ENCODE results near the gene TRAPPC5.

The TRAPPC5 gene

GRCh38 chr19:7670150-7670783, 10.4 kb upstream of the TRAPPC5 start:
- H3K4me3 ChIP-seq (ENCODE audit: low read depth, low read length), result no peak overlapping the region
- no peak for DNase-seq
- peaks cover 59% of the 10 kb centered on the region for H3K27me3 ChIP-seq
- no peaks in the 10 kb centered on the region for H3K4me1 ChIP-seq
- H3K9me3 ChIP-seq, result no peaks in the 10 kb centered on the region
- no peaks in the 10 kb centered on the region for H3K36me3 ChIP-seq
- TF ChIP-seq, protein P1, sequence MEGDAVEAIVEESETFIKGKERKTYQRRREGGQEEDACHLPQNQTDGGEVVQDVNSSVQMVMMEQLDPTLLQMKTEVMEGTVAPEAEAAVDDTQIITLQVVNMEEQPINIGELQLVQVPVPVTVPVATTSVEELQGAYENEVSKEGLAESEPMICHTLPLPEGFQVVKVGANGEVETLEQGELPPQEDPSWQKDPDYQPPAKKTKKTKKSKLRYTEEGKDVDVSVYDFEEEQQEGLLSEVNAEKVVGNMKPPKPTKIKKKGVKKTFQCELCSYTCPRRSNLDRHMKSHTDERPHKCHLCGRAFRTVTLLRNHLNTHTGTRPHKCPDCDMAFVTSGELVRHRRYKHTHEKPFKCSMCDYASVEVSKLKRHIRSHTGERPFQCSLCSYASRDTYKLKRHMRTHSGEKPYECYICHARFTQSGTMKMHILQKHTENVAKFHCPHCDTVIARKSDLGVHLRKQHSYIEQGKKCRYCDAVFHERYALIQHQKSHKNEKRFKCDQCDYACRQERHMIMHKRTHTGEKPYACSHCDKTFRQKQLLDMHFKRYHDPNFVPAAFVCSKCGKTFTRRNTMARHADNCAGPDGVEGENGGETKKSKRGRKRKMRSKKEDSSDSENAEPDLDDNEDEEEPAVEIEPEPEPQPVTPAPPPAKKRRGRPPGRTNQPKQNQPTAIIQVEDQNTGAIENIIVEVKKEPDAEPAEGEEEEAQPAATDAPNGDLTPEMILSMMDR (IDR thresholded peaks at IDR 0.05; ENCODE audit: low read depth, low read length), result no peak

DNA sequence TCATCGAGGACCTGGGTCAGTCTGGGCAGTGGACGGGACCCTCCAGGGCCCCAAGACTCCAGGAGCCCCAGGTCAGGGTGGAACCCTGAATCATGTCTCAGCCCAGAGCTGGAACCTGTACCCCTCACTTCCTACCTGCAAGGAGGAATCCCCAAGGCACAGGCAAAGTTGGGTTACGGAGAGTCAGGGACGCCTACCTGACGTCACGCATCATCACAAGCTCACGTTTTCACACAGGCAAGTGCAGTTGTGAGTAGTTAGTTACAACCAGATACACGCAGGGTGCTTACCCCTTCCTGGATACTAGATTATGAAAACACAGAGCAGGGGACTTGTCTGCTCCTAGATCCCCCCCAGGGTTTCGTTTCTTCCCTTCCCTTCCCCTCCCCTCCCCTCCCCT, 9.8 kb upstream of the TRAPPC5 start:
- H3K4me3 ChIP-seq (ENCODE audit: low read depth, low read length), result no peak overlapping the region
- DNase-seq, result no peak

GRCh38 chr19:7672522-7672921, 8.1 kb upstream of the TRAPPC5 start:
- Histone ChIP-seq H3K36me3 (no peaks in the 10 kb centered on the region), H3K4me1 (no peaks in the 10 kb centered on the region), H3K27me3 (peaks cover 56% of the 10 kb centered on the region), H3K4me3 (ENCODE audit: low read depth, low read length) (no peak overlapping the region), H3K9me3 (no peaks in the 10 kb centered on the region)
- no peak for DNase-seq
- TF ChIP-seq, protein P1 (IDR thresholded peaks at IDR 0.05; ENCODE audit: low read depth, low read length), result no peak

More for the DNA sequence above, 9.8 kb upstream of the TRAPPC5 start:
- Histone ChIP-seq H3K27me3 (peaks cover 56% of the 10 kb centered on the region), H3K4me1 (no peaks in the 10 kb centered on the region), H3K36me3 (no peaks in the 10 kb centered on the region), H3K9me3 (no peaks in the 10 kb centered on the region)
- TF ChIP-seq, protein P1 (IDR thresholded peaks at IDR 0.05; ENCODE audit: low read depth, low read length), result no peak

DNA sequence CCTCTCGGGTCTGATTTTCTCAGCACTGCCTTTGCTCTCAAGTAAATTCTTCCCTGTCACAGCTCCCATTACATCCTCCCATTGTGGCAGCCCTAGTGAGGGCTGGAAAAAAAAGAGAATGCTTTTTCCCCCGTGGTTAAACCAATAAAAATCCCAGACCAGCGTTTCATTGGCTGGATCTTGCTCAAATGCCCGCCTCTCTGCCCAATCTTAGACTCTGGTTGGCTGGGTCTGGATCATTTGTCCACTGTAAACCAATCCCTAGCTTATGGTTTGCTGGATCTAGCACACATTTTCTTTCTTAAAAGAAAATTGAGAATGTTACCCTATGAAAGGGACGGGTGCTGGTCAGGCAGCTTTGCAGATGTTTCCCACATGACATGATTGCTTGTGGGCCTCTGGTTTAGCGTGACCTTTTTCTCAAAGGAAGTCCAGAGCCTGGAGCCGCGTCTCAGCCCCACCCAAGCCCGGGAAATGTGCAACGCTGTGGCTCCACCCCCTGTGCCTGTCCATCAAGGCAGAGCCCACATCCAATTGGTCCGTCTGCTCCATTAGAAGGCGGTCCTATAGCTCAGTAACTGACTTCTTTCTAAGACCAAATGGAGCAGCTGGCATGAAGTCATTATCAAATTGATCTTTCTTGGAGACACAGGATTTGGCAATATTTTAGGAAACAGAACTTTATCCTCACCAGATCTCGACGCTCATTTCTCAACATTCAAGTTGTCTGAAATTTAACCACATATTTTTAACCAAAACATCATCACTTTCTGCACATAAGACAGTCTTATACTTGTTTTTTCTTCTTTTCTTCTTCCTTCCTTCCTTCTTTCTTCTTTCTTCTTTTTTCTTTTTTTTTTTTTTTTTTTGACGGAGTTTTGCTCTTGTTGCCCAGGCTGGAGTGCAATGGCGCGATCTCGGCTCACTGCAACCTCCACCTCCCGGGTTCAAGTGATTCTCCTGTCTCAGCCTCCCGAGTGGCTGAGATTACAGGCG, 6.3 kb upstream of the TRAPPC5 start:
- DNase-seq, result peak; percentile 74
- no peaks in the 10 kb centered on the region for H3K9me3 ChIP-seq
- H3K4me3 ChIP-seq (ENCODE audit: low read depth, low read length), result peak overlapping the region; percentile 3; the same call in 1 of the 2 replicates
- peaks cover 58% of the 10 kb centered on the region for H3K27me3 ChIP-seq
- no peaks in the 10 kb centered on the region for H3K4me1 ChIP-seq
- H3K36me3 ChIP-seq, result no peaks in the 10 kb centered on the region; the same call in 1 of the 2 replicates
- TF ChIP-seq, protein P1 (IDR thresholded peaks at IDR 0.05; ENCODE audit: low read depth, low read length), result no peak

DNA sequence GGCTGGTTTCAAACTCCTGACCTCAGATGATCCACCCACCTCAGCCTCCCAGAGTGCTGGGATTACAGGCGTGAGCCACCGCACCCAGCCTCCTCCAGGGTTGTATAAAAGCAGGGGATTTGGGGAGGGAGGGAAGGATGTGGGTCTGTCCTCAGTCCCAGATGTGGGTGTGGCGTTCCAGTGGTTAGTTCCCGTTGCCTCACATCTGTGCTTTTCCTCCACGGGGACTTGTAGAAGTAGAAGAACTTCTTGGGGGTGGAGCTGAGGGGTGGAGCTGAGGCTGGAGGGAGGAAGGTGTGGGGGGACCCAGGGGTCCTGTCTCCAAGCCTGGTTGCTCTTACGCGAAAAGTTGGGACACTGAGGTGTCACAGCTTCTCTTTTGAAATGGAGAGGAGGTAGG, 4.3 kb upstream of the TRAPPC5 start:
- no peaks in the 10 kb centered on the region for H3K4me1 ChIP-seq
- peaks cover 49% of the 10 kb centered on the region for H3K27me3 ChIP-seq
- DNase-seq, result no peak
- H3K9me3 ChIP-seq, result no peaks in the 10 kb centered on the region
- H3K4me3 ChIP-seq (ENCODE audit: low read depth, low read length), result no peak overlapping the region
- TF ChIP-seq, protein P1 (IDR thresholded peaks at IDR 0.05; ENCODE audit: low read depth, low read length), result no peak
- H3K36me3 ChIP-seq, result no peaks in the 10 kb centered on the region; the same call in 1 of the 2 replicates
